ENCODE data around the gene ZBTB33. TPM values are rescaled to one million over a fixed set of nuclear protein-coding genes. Genes with fewer than 3 reads are reported as not detected.
A peak's percentile ranks its signal among the peaks of the same experiment; 100 is the strongest.

ZBTB33 gene
- total and polyA plus RNA-seq, 2 of the 13 experiments (the other 11 are each of a cell fraction or from before 2014, with no cell fraction given), result 6.5 to 20.2 TPM

DNA sequence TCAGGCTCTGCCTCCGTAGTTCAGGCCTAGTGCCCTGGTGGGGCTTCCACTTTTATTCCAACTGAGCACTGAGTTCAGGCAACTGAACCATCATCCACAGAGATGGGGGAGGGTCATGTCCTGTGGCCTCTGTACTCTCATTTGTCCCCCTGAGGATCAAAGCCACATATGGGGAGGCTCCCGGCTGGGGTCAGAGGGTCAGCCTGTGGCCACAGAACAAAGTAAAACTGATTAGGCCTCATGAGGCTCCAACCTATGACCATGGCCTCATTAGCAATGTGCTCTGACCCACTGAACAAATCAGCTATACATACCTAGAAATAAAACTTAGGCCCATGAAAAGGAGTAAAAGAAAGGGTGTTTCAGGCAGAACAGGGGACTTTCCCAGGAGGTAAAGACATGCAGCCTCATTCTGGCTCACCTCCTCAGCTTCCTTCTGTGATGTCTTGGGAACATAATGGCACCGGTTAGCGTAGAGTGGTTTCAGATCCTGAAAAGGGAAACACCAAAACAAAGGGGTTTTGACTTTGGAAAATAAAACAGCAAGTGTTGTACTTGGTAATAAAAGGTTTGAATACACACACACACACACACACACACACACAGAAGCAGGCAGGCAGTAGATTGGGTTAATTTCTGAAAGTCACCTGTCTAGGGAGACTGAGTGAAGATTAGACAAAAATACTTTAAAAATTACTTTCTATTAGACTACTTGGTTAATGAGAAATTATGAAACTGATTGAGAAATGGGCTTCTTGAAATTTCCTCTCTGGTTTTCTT, 36.3 kb downstream of the ZBTB33 start:
- Histone ChIP-seq H3K4me3 (replicated peaks in 1 of 3; ENCODE audit: insufficient read depth in 1 of 3, low read depth in 2 of 3, low read length in 3 of 3) (peak overlapping the region in 2 of 3 experiments; percentile 3 to 23; a peak in 2 of 6 replicates), H3K4me1 (ENCODE audit: insufficient read depth, low read length) (peaks cover 42% of the 10 kb centered on the region), H3K27ac (ENCODE audit: extremely low read length, insufficient read depth, low read length) (peak overlapping the region; percentile 94), H3K9ac (ENCODE audit: insufficient read depth, low read depth, low read length) (peak overlapping the region; percentile 54), H4K20me1 (ENCODE audit: insufficient read depth, low read length) (no peaks in the 10 kb centered on the region), H3K4me2 (ENCODE audit: low read depth, low read length) (peak overlapping the region; percentile 74), H3K27me3 (ENCODE audit: control insufficient read depth in 1 of 2, insufficient read depth in 2 of 2, low read length in 2 of 2) (0 out of 5 replicates have a peak, but pooled peaks cover 0 to 1% of the 10 kb centered on the region in 2 experiments), H2AFZ (ENCODE audit: low read length) (no peak overlapping the region), H3K79me2 (ENCODE audit: insufficient read depth, low read length) (no peaks in the 10 kb centered on the region), H3K9me3 (ENCODE audit: low read length) (no peaks in the 10 kb centered on the region), H3K36me3 (replicated peaks in 1 of 2; ENCODE audit: control insufficient read depth in 1 of 2, insufficient read depth in 2 of 2, low read length in 2 of 2) (no peaks in the 10 kb centered on the region)
- in situ Hi-C loops (cut with HindIII; ENCODE audit: extremely low pct_ligation_motif_present, low pct_unique_long_range_greater_than_20kb), result no loop called here
- peak; percentile 92 for ATAC-seq
- peak; percentile 78 for DNase-seq (ENCODE audit: low spot score)
- ChIA-PET CTCF (ENCODE audit: low intra/inter-chr PET ratio, low total read pairs) (no interaction called here), POLR2A (interaction anchor here (1.2 to 1.3 kb wide), 2 partner anchors 11 to 37 kb away, joined by 4 to 5 read pairs; partner anchors contain the start of gene ZBTB33)
- 22% methylated on average over 2 of the region's 4 CpGs for WGBS (ENCODE audit: low lambda C conversion rate)
- peak; percentile 97 for FAIRE-seq
- intact Hi-C loops (cut with micrococcal nuclease; ENCODE audit: unreplicated experiment), result loop anchor here (5.0 kb wide), 1 partner anchor 35 kb away; the partner anchor contains the start of gene ZBTB33
- no TSS peak for BruUV-seq (replicated peaks)
- TF ChIP-seq ZNF678 (CRISPR knock-in tag; IDR thresholded peaks at IDR 0.05) (no peak), SMAD1 (CRISPR knock-in tag; IDR thresholded peaks at IDR 0.05; ENCODE audit: borderline replicate concordance, low read depth) (no peak), ATF1 (CRISPR knock-in tag; IDR thresholded peaks at IDR 0.05) (peak; percentile 19; the same call in 1 of the 2 replicates), ZBTB21 (CRISPR knock-in tag; IDR thresholded peaks at IDR 0.05) (no peak), SP140L (CRISPR knock-in tag; IDR thresholded peaks at IDR 0.05; ENCODE audit: borderline replicate concordance) (no peak), AHR (CRISPR knock-in tag; IDR thresholded peaks at IDR 0.05) (no peak), HNF4G (IDR thresholded peaks at IDR 0.05; ENCODE audit: borderline replicate concordance, low read depth, low read length) (peak; percentile 53; the same call in 1 of the 2 replicates), HNF4G (CRISPR knock-in tag; IDR thresholded peaks at IDR 0.05; ENCODE audit: borderline replicate concordance, low read depth) (no peak), ZNF674 (CRISPR knock-in tag; IDR thresholded peaks at IDR 0.05; ENCODE audit: low read depth) (no peak), ATF7 (IDR thresholded peaks at IDR 0.05) (no peak), ATF7 (CRISPR knock-in tag; IDR thresholded peaks at IDR 0.05) (no peak), TAF1 (CRISPR knock-in tag; IDR thresholded peaks at IDR 0.05) (0 out of 2 replicates have a peak, but pooled peaks have one; percentile 23), KAT2B (IDR thresholded peaks at IDR 0.05; ENCODE audit: borderline replicate concordance, low read depth, low read length) (no peak), NFE2 (CRISPR knock-in tag; IDR thresholded peaks at IDR 0.05) (no peak), ZNF234 (CRISPR knock-in tag; conservative IDR thresholded peaks at IDR 0.05) (no peak), SCMH1 (CRISPR knock-in tag; IDR thresholded peaks at IDR 0.05; ENCODE audit: borderline replicate concordance) (no peak)
- TF ChIP-seq, protein P1, sequence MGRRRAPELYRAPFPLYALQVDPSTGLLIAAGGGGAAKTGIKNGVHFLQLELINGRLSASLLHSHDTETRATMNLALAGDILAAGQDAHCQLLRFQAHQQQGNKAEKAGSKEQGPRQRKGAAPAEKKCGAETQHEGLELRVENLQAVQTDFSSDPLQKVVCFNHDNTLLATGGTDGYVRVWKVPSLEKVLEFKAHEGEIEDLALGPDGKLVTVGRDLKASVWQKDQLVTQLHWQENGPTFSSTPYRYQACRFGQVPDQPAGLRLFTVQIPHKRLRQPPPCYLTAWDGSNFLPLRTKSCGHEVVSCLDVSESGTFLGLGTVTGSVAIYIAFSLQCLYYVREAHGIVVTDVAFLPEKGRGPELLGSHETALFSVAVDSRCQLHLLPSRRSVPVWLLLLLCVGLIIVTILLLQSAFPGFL (CRISPR knock-in tag; IDR thresholded peaks at IDR 0.05), result no peak
- TF ChIP-seq, protein P2, sequence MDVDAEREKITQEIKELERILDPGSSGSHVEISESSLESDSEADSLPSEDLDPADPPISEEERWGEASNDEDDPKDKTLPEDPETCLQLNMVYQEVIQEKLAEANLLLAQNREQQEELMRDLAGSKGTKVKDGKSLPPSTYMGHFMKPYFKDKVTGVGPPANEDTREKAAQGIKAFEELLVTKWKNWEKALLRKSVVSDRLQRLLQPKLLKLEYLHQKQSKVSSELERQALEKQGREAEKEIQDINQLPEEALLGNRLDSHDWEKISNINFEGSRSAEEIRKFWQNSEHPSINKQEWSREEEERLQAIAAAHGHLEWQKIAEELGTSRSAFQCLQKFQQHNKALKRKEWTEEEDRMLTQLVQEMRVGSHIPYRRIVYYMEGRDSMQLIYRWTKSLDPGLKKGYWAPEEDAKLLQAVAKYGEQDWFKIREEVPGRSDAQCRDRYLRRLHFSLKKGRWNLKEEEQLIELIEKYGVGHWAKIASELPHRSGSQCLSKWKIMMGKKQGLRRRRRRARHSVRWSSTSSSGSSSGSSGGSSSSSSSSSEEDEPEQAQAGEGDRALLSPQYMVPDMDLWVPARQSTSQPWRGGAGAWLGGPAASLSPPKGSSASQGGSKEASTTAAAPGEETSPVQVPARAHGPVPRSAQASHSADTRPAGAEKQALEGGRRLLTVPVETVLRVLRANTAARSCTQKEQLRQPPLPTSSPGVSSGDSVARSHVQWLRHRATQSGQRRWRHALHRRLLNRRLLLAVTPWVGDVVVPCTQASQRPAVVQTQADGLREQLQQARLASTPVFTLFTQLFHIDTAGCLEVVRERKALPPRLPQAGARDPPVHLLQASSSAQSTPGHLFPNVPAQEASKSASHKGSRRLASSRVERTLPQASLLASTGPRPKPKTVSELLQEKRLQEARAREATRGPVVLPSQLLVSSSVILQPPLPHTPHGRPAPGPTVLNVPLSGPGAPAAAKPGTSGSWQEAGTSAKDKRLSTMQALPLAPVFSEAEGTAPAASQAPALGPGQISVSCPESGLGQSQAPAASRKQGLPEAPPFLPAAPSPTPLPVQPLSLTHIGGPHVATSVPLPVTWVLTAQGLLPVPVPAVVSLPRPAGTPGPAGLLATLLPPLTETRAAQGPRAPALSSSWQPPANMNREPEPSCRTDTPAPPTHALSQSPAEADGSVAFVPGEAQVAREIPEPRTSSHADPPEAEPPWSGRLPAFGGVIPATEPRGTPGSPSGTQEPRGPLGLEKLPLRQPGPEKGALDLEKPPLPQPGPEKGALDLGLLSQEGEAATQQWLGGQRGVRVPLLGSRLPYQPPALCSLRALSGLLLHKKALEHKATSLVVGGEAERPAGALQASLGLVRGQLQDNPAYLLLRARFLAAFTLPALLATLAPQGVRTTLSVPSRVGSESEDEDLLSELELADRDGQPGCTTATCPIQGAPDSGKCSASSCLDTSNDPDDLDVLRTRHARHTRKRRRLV (CRISPR knock-in tag; IDR thresholded peaks at IDR 0.05), result no peak
- TF ChIP-seq, protein P3, sequence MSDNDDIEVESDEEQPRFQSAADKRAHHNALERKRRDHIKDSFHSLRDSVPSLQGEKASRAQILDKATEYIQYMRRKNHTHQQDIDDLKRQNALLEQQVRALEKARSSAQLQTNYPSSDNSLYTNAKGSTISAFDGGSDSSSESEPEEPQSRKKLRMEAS (IDR thresholded peaks at IDR 0.05), result 0 out of 2 replicates have a peak, but pooled peaks have one; percentile 42

All from HepG2 (cell line).